Myocyte (in vitro differentiated cells): ENCODE data around the gene SMAD3. TPM values are rescaled to one million over a fixed set of nuclear protein-coding genes. Genes with fewer than 3 reads are reported as not detected.

Source experiments
- DNase-seq: peaks from one replicate; pipeline ENCODE4 v3.0.0-alpha.2; 2012; ENCODE audit warnings: low read depth
- total RNA-seq: library from RNA; depleted of rRNA; stranded (reverse); fragments of >200 nt; gene quantifications from 2 replicates; pipeline ENCODE4 v1.2.3, GENCODE V29; 2014

The SMAD3 gene
- total RNA-seq, 1 donor from 2014 or later, result 24.4 TPM

DNA sequence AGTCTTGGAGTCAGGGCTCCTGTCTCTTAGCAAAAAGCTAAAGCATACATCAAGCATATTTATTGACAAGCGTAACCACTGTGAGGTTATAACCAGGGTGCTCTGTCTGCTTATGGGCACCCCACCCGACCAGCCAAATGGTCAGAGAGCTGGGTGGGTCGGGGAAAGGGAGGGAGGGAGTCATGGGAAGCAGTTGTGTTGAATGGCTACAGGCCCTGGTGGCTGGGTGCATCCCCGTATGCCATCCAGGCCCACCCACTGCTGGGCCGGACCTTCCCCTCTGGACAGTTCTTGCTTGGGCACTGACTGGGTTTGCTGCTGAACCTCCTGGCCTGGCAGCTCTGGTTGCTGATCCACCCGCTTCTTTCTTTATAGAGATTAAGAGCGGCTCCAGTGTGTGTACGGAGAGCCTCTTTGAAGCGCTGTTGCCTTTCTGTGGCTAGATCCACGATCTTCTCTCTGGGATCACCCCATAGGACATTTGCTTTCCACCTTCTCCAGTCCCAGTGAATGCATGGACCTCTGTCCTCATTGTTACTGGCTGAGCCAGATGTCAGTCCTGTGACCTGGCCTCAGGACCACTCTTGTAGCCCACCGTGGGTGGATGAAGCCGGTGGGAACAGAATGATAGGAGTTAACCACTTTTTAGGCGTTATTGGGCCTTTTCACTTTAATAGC, 59.6 kb downstream of the SMAD3 start:
- DNase-seq, result no peak

DNA sequence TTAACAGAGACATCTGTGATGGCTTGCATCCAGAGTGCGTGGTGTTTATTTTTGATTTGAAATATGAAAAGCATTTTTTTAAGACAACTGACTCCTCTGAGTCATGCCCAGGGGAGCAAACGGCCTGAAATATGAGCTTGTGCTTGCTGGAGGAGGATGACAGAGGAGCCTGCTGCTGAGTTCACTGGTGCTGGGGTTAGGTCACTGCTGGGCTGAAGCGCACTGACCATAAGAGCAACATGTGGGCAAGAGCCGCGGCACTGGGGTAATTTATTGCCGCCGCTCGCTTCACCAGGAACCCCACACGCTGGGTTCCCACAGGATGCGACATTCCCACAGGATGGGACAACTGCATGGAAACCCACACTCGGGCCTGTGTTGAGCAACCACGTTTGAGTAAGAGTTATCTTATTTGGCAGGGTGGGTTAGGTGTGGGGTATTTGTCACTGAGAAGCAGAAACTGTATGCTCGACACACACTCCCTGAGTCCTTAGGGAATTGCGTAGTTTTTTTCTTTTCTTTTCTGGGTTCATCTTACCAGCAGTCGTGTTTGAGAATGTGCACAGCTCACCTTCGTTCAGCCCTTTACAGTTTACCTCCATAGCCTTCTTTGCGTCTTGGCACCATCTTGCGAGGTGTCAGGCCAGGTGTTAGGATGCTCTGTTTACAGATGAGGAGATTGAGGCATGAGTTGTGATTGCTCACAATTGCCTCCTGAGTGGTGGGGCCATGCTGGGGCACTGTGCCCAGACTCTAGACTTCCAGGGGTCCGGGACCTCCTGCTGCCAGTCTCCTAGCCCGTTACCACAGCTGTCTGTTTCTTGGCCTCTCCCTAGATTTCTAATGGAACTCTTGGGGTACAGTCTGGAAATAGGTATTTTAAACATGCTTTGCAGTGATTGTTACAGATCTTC, 60.4 kb downstream of the SMAD3 start:
- DNase-seq, result peak; percentile 99

DNA sequence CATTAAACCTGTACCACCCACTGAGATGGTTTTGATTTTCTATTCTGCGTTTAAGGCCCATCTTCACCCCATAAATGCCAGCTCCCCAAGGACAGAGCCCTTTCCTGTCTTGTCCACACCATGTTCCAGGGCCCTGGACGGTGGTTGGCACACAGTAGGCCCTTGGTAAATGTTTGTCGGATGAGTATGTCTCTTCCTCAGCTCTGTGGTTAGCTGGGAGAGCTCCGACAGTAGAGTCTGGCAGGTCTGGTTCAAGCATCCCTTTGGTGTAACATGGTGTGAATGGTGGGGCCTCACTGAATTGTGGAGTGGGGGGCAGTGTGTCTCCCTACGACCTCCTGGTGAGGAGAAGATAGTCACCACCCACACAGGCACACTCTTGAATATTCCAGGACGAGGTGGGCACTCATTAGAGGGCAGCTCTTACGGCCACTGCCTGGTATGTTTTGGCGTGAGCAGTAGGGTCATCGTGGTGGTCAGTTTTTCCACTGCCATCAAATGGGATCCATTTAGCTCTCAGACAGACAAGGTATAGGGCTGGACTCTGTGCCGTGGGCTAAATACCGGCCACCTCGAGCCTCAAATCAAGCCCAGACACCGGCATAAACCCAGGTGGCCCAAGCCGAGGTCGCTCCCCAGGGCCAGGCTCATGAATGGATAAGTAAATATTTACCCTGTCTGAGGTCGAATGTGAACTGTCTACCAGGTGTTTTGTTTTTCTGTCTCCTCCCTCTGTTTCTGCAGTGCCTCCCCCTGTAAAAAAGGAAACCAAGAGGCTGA, 61.3 kb downstream of the SMAD3 start:
- DNase-seq, result no peak

DNA sequence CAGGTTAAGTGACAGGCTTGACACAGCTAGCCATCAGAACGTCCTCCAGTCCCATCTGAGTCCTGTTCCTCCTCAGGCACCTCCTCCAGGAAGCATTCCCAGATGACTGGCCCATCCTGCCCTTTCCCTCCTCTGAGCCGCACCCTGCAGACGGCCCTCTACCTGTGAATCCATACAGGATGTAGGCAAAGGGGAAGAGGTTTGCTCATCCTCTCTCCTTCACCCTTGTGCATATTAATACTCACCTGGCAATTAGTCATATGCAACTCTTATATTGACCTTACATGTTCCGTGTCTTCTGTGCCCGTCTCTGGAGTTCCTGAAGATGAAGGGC, 61.9 kb downstream of the SMAD3 start:
- DNase-seq, result no peak

DNA sequence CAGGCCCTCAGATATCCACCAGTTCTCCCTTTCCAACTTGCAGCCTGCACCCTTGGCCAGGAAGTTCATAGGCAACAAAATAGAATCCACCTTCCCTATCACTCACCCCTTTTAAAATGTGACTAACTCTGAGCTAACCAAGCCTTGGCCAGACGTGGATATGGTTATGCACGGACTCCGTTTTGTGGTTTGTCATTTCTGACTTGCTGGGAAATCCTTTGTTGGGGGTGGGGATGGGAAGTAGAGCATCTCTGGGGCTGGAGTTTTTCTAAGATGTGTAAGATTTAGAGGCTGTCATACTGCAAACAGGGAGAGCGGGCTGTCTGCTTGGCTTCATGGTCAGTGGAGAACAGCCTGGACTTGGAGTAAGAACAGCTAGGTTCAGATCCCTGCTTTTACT, 62.6 kb downstream of the SMAD3 start:
- peak; percentile 94 for DNase-seq

DNA sequence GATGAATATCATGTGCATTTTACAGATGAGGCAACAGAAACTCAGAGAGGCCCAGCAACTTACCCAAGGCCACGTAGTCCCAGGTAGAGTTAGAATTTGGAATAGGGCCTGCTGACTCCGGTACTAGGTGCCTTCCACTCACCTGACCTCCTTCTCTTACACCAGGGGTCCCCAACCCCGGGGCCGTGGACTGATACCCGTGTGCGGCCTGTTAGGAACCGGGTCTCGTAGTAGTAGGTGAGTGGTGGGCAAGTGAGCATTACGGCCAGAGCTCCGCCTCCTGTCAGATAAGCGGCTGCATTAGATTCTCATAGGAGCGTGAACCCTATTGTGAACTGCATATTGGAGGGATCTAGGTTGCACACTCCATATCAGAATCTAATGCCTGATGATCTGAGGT, 64.8 kb downstream of the SMAD3 start:
- DNase-seq, result no peak

DNA sequence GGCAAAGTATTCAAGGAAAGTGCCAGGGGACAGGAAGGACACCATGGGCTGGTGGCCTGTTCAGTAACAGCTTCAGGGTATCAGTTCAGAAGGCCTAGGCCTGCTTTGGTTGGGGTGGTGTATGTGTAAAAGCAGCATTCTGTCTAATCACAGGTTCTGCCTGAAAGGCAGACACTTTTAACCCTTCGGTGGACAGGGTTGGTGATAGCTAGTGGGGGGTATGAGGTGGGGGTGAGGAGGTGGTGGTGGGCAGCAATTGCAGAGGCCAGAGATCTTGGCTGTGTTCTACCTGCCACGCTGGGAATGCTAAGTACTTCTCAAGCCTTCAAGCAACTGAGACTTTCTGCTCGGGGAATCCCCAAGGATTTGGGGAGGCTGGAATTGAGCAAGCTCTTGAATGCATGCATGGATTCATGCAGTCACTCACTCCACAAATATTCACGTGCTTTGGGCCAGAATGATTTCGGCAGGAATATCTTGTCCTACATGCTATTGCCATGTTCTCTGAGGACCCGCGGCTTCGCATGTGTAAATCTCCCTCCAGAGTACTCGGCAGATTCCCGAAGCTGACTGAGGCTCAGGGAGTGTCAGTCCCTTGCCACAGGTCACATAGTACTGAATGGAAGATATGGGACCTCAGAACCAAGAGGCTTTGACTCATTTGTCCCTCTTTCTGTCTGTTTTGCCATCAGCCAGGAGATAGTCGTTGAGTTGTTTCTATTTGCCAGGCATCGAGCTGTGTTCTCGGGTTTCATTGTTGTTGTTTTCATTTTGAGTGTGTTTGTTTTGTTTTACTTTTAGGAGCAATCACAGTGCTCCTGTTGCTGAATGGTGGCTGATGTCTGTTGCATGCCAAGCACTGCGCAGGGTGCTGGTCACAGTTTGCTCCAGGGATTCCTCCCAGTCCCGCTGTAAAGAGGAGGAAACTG, 65.5 kb downstream of the SMAD3 start:
- no peak for DNase-seq

DNA sequence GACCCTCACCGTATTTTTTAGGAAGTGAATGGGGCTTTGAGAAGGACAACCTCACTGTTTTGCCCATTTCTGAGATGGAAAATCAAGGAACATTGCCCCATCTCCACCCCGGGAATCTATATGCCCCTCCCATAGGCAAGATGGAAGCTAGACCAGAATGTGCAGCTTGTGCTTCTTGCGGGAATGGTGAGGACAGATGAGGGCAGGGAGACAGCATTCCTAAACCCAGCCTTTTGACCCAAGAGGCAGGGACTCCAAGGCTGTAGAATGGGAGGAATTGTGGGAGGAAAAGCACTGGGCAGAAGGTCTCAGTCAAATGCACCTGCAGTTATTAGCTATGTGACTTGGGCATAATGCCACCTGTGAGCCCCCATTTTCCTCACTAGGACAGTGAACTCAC, 66.9 kb downstream of the SMAD3 start:
- no peak for DNase-seq

DNA sequence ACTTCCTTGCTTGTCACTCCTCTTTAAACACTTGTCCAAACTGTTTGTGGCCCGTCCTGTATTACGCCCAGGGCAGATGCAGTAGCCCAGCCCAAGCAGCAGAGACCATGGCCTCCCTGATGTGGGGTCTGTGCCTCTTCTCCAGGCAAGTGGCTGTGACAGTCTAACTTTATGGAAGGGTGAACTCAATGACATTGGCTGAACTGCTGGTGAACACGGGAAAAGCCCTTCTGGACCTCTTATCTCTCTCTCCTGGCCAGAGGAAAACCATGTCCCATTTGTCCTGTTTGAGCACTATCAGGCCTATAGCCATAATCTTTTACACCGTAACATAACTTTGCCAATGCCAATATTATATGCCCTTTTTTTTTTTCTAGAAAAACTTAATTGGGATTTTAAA, 67.6 kb downstream of the SMAD3 start:
- no peak for DNase-seq

DNA sequence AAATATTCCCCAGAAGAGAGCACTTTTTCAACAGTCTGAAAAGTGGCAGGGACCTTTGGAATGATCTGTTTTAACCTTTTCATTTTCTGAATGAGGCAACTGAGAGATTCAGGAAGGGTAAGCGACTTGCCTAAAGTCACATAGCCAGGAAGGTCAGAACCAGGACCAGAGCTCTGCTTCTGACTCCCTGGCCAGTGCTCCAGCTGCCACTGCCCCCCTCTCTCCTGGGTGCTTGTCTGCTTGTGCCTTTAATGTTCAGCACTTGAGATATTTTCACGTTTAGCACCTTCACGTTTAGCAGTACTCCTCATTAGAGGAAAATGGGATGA, 68.3 kb downstream of the SMAD3 start:
- DNase-seq, result no peak

DNA sequence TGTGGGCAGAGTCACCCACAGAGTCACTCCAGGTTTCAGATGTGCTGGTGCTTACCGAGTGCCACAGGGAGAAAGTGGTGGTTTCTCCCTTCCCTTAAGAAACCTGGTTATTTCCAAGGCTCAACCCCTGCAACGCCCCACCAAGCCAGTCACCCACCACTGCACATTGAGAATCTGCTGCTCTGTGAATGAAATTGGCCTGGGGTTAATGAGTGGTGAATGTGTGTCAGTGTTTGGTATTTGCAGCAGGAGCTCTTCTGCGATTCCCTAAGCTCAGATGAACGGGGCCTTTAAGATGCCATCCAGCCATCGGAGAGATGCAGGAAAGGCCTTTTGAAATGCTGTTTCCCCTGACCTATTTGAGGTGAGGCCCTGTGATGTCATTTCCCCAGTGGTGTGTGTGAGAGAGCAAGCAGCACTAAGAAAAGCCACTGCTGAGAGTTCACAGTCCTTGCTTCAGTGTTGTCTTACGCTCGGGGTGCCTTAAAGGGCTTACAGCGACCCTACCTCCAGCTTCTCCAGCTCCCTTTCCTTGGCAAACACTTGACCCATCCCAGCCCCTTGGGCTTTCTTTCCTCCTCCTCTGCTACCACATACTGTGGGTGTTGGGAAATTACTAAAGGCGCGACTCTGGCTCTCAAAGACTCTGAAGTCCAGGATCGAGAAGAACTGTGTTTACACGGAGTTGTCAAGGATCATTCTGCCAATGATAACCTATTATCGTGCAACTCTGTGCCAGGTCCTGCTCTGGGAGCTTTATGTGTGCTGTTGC, 68.9 kb downstream of the SMAD3 start:
- no peak for DNase-seq

DNA sequence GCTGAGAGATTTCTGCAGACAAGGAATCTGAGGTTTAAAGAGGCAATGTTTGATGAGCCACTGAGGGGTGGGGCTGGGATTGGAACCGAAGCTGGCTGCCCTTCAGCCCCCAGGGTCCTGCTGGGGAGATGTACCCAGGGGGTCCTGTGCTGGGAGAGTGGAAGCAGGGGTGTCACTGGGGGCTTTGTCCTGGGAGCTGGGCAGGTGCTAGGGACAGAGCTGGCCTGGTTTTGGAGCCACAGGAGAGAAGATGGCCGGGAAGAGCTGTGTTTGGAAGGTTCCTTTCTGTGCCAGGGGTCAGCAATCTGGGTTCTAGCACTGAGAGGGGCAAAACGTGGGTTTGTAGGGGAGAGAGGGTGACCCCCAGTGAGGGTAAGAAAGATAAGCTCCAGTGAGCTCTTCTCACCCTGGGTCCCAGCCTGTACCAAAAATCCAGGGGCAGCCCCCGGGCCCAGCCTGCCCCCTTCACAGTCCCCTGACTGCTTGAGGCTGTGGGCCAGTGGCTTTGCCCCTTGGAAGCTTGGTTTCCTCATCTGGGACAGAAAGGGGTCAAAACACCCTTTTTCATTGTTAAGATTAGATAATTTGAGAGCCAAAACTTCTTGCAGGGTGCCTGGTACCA, 69.6 kb downstream of the SMAD3 start:
- DNase-seq, result no peak

DNA sequence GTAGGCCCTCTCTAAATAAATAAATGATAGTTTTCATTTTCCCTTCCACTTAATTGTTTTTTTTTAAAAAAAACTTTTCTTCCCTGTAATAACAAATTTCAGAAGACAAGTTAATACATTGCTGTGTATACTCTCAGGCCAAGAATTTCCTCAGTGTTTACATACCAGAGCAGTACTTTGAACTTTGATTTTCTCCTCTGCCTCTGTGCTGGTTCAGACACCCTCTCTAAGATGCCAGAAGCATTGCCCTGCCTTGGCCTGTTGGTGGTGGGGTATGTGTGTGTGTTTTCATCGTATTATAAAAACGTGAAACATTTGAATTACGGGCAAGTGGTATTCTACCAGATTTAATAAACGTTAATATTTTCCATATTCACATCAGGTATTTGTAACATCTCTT, 70.1 kb downstream of the SMAD3 start:
- no peak for DNase-seq

DNA sequence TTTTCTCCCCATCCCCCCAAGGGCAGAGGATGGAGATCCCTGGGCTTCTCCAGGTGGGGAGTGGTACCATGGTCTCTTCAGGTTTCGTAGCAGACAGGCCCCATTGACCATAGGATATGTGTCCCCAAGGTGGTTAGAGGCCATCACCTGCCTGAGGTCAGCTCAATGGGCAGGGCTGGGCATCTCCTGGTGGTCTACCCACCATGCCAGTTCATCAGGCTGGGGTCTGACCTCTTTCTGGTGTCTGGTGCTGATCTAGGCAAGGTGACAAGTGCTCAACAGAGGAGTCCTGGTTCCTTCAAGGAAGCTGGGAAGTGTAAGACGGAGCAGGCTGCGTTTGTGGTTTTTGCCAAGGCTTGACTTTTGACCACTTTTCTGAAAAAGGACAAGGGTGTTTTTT, 71.4 kb downstream of the SMAD3 start:
- no peak for DNase-seq

DNA sequence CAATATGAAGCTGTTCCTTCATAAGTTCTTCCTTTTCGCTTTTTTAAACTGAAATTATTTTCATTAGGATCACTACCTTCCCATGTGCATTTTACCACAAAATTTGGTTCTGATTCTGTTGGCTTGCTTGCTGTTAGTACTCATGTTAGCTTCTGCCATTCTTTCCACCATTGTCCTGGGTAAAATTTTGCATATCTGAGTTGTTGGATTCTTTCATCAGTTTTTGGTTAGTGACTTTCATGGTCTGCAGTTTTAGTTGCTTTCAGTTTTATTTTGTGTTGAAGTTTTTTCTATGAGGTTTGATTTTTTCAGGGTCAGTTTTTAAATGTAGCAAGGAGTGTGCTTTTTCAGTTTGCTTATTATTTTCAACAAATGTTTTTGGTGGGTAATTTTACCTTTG, 71.9 kb downstream of the SMAD3 start:
- DNase-seq, result no peak

DNA sequence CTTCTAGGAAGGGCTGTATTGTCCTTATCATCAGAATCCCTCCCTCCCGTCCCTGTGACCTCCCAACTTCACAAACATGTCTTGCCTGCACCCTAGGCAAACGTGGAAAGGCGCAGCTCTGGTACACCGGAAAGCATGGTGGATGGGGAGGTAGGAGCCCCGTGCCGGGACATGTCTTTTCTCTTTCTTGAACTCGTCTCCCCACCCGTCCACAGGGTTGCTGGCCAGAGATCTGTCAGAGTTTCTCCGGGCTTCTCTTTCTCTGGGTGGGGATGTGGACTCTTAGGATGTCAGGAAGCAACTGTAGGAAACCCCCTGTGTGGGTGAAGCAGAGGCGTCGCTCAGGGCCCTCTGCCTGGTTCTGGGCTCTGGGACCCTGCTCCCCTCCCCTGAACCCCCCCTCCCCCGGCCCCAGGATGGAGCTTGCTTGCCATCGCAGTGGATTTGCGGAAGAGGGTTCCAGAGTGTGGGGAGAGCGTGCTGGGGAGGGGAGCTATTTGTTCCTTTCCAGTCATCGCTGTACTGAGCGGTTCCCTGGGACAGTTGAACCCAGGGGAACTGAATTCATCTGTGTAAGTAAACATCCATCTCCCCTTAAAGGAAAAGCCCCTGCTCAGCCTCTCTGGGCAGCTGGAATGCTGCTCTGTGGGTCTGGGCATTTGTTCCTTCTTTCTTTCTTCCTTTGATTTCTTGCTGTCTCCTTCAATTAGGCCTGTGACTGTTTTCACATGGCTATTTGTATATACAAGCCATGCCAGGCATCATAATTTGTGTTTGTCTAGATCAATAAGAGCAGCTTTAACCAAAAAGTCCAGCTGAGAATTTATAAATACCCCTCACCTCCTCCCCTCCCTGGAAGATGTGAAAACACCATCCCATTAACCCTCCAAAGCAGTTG, 72.8 kb downstream of the SMAD3 start:
- no peak for DNase-seq

DNA sequence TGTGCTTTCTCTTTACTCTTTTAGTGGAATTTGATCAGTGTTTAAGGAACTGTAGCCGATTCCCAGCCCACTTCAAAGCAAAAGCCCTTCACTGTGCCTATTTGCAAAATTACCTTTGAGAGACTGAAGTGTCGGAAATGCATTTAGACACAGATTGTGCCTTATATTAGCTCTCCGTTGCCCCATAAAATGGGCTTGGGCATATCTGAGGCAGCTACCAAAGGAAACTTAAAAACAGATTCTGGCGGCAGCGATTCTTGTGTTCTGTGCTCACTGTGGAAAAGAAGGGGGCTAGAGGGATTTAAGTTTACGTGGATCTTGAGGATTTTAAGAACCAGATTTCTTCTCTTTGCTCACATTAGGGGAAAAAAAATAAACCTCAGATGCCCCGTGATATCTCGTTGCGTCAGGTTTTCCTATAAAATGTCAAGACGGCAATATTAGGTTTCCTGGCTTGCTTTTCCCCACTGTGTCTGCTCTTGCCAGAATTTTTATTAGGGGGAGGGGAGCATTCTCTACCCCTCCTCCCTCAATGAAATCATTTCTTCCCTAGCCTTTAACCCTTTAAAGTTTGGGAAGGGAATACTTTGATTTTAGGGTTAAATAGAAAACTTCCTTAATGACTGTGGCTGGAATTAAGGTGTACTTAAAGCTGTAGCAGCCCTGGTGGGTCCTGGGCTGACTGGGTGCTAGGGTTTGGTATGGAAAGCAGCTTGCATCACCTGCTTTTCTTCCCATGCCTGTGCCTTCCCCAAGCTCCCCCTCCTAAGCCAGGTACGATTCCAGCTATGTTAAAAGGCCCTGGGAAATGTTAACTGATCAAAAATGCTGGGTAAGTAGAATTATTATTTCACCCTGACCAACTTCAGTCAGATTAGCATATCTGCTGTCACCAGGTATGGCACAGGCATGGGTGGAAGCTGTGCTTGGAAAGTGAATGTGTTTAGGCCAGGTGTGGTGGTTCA, 73.8 kb downstream of the SMAD3 start:
- DNase-seq, result no peak
